Activated naive CD4-positive, alpha-beta T cell (primary cell): Measurements from ENCODE around the gene PILRA.
"Not testable (repeated sequence)": the region's sequence is repeated elsewhere in the genome, so short reads cannot be mapped to it uniquely, and the experiment has no call there.

Experiments
- DNase-seq, 4 experiments: peaks; one replicate each; lab custom pipeline; 2025; lab: John Stamatoyannopoulos, UW

PILRA gene

DNA sequence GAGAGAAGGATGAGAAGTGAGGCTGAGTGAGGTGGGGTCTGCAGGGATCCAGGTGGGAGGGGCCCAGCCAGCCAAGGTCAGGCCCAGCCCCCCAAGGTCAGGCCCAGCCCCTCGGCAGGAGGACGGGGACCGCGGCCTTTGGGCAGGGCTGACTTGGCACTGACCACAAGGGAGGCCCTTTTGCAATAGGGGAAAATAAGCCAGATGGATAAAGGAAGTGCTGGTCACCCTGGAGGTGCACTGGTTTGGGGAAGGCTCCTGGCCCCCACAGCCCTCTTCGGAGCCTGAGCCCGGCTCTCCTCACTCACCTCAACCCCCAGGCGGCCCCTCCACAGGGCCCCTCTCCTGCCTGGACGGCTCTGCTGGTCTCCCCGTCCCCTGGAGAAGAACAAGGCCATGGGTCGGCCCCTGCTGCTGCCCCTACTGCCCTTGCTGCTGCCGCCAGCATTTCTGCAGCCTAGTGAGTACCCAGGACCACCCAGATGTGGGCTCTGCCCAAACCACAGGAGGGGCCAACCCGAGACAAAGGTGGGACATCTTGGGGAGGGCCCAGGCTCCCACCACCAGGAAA is at the start of gene PILRA:
TSS of gene PILRA (plus strand) at position 227 of the 571 bp plus-strand sequence. CDS start at position 397, 170 bp downstream.
- DNase-seq, result no peak

DNA sequence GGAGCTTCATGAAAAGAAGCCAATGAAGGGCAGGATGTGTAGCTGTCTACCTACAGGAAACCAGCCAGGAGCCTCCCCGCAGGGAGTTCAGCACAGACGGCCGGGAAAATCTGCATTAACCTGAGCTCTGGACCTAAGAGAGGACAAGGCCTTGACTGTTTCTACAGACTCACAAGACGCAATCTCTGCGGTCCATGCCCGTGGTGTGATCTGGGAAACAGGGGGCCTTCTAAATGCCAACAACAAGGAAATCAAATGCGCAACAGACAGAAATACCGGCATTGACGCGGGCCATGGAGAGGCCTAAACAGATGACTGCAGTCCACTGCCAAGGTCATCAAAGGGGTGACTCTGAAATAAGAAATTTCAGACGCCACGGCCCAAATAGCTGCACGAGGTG is 49.1 kb upstream of the PILRA start:
- not testable (repeated sequence) for DNase-seq

DNA sequence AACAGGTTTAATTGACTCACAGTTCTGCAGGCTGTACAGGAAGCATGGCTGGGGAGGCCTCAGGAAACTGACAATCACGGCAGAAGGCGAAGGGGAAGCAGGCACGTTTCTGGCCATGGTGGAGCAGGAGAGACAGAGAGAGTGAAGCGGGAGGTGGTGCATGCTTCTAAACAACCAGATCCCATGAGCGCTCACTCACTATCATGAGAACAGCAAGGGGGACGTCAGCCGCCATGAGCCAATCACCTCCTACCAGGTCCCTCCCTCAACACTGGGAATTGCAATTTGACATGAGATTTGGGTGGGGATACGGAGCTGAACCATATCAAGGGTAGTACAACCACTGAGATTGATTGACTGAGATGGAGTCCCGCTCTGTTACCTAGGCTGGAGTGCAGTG is 47.6 kb upstream of the PILRA start:
- not testable (repeated sequence) for DNase-seq

DNA sequence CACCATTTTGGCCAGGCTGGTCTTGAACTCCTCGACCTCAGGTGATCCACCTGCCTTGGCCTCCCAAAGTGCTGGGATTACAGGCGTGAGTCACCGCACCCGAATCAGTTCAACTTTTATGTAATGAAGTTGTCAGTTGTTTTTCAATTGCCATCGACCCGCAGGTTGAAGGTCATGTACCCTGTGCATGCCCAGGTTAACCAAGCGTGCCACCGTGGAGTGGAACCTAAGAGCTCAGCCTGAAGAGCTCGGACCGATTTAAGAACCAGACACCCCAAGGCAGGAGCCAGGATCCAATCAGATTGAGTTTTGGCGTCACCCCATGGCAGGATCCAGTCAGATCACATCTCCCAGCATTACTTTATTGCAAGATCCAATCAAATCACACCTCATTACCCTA is 46.4 kb upstream of the PILRA start:
- not testable (repeated sequence) for DNase-seq

DNA sequence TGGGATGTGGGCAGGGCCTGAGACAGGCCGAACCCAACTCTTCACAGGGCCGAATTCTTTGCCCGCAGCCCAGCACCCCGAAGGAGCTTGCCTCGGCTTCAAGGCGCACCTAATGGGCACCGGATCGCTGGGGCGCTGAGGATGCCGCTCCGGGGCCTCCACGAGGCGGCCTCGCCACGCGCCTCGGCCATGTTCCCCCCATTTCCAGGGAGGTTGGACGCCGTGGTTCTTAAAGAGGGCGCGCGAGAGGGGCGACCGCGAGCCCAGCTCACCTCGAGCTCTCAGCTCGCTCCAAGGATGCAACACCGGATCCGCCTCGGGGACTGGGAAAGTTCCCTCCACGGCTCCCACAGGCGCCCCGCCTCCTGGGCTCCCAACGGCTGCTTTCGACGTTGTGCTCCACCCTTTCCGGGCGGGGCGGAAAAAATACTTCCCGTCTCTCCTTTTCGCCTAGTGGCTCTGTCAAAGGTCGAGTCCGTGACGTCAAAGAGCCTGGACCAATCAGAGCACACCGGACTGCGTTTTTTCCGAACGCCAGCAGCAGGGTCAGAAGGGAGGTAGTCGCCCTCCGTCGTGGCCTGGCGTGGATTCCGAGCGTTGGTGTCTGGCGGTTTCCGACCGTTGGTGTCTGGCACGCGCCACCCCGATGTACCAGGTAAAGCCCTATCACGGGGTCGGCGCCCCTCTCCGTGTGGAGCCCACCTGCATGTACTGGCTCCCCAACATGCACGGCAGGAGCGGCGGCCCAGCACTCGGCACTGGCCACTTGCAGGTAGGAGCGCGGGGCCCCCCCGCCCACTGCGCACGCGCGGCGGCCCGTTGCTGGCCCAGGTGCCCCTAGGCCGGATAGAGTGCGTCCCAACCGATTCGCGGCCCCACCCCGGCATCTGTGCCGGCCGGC is 37.5 kb upstream of the PILRA start:
- peak; percentile 55 to 73 (median 70) for DNase-seq

DNA sequence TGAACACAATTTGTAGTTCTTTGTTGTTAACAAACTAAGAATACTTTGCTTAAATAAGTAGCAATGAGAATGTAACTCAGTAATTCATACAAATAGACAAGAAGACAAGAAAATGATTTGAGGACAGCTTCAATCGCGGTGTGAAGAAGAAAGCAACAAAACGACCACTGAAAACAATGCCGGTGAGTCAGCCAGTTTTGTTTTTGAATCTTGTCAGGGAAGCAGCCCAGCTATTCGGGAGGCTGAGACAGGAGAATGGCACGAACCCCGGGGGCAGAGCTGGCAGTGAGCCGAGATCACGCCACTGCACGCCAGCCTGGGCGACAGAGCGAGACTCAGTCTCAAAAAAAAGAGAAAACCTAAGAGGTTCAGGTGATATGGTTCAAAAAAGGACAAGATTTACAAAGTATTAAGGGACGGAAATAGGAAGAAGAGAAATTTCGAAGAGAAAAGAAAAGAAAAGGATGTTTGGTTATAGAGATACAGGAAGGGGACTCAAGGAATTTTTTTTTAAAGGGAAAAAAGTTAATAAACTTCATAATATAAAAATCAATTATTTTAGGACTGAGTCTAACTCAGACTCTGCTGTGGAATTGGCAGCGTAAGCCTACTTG is 35.1 kb upstream of the PILRA start:
- DNase-seq, result not testable (repeated sequence)

DNA sequence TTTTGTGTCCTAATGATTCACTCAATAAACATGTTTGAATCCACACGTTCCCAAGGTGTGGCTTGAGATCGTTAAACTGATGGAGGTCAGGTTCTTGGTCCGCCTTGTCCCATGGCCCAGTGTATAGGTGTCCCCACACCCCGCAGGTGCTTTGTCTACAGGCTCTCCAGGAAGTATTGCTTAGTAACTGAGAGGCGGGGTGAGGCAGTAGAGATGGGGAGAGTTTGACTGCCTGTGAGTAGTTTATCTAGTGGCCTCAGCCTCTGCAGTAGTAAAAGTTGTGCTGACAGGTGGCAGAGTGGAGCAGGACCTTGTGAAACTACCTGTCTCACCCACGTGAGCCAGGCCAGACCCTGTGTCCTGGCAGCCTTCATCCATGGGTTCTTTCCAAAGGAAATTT is 32.0 kb upstream of the PILRA start:
- DNase-seq, result not testable (repeated sequence)

DNA sequence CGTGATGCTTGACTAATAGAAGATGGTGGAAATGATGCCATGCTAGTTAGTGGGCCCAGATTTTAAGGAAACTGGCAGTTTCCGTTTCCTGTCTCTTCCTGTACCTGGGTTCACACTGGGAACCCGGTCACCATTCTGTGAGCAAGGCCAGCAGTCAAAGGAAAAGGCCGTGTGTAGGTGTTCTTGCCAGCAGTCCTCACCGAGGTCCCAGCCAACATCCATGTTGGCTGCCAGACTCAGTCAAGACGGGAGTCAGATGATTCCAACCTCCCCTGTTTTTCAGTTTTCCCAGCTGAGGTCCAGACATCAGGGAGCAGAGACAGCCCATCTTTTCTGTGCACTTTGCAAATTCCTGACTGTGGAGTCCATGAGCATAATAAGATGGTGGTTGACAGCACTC is 30.5 kb upstream of the PILRA start:
- no peak for DNase-seq

DNA sequence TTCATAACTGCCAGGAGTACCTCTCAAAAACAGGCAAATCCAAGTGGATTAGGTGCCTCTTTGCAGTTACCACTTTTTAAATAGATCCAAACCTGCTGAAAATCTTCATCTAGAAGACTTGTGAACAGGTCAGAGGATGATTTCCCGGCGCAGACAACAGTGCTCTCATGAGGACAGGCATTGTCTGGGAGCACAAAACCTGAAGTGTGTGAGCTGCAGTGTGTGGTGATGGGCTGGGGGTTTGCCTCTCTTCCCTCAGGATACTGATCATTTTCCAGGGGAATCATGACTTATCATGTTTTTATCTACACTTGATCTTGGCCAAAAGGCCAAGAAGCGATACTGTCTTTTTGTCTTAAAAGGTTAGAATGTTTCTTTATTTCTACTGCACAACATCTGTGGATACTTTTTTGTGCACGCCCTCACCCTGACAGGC is 29.1 kb upstream of the PILRA start:
- not testable (repeated sequence) for DNase-seq

DNA sequence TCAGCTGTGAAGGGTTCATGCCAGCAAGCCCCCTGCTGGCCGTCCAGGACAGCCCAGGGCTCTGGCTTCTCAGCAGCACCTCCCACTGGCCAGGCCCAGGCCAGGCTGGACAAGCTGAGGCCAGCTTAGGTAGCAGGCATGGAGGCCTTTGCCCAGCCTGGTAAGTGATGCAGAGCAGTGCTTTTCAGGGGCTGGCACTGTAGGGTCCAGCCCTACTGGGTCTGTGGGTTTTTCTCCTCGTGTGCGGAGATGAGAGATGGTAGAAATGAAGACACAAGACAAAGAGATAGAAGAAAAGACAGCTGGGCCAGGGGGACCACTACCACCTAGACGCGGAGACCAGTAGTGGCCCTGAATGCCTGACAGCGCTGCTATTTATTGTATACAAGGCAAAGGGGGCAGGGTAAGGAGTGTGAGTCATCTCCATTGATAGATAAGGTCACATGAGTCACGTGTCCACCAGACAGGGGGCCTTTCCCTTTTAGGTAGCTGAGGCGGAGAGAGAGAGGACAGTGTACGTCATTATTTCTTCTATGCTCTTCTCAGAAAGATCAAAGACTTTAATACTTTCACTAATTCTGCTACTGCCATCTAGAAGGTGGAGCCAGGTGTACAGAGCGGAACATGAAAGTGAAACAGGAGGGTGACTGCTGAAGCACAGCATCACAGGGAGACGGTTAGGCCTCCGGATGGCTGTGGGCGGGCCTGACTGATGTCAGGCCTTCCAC is 28.6 kb upstream of the PILRA start:
- DNase-seq, result peak; percentile 29 to 54 (median 37)

DNA sequence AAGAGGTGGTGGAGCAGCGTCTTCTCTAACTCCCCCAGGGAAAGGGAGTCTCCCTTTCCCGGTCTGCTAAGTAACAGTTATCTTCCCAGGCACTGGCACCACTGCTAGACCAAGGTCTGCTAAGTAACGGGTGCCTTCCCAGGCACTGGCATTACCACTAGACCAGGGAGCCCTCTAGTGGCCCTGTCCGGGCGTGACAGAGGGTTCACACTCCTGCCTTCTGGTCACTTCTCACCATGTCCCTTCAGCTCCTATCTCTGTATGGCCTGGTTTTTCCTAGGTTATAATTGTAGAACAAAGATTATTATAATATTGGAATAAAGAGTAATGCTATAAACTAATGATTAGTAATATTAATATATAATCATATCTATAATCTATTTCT is 28.0 kb upstream of the PILRA start:
- peak in 3 of 4 experiments; percentile 16 to 64 (median 21) for DNase-seq

DNA sequence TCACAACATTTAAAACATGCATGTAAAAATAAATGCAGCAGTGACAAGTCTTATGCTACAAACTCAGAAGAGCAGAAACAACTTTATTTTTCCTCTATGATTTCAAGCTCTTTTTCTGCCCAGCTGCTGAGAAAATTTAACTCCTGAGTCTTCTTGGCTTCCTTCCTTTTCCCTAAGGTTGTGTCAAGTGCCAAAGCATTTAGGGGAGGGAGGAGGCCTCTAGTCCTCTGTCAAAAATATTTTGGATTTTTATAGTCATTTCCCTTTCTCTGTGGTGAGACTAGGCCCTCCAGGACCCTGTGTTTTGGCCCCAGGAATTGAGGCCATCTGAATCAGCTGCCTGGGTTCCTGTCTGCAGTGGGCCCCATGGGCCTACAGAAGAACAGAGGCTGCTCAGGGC is 26.4 kb upstream of the PILRA start:
- no peak for DNase-seq

DNA sequence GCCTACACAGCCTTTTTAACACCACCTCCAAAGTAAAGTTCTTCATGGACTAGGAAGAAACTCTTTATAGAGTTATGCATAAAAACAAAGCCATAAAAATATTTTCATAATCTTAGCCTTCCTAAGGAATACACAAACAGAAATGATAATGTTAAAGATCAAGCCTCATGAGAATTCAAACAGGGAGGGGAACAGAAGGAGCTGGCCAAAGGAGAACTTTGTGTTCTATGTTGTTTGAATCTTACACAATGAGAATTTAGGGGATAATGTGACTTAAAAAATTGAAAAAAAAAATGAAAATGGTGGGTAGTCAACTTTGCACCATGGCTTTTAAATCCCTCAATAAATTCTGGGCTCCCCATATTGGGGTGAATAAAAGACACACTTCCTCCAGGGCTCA is 24.5 kb upstream of the PILRA start:
- DNase-seq, result no peak

DNA sequence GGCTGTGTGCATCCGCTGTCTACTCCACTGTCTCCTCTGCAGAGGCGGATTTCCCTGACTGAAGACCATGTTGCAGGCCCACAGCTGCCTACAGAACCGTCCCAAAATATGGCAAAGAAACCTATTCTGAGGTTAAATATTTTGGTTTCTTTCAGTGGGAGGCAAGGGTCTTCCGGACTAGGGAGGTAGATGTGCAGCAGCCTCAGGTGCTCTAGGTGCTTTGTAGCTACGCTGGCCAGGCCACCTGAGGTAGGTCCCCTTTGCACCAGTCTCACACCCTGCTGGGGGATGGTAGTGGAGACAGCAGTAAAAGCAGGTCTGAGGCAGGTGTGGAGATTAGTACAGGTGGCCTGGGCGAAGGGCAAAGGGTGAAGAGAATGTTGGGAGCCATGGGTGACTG is 23.5 kb upstream of the PILRA start:
- DNase-seq, result no peak

DNA sequence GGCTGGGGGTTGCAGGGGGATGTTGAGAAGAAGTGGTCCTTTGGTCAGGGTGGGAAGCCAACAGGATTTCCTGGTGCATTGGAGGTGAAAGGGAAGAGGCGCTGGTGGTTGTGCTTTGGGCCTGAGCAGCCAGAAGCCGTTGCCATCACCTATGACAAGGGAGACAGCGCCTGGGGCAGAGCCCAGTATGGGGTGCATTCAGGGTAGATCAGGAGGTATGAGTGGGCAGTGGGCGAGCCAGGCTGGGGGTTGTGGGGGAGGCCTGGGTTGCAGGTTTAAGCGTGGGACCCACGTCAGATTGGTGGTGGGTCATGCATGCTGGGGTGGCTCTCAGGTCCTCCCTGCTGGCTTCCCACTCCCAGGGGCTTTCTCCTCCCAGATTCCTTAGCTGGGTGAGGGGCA is 21.6 kb upstream of the PILRA start:
- no peak for DNase-seq

DNA sequence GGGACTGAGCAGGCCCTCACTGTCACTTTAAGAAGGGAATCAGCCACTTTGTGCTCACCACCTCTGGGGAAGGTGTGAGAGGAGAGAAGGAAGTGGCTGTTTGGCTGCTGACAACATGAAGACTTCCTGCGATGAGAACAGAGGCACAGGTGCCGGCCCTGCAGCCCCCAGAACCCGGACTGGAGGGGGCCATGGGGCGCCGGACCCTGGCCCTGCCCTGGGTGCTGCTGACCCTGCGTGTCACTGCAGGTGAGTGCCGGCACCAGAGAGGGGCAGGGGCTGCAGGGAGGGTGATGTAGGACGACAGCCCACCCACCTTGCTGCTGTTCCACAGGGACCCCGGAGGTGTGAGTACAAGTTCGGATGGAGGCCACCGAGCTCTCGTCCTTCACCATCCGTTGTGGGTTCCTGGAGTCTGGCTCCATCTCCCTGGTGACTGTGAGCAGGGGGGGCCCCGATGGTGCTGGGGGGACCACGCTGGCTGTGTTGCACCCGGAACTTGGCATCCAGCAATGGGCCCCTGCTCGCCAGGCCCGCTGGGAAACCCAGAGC is 21.0 kb upstream of the PILRA start:
- not testable (repeated sequence) for DNase-seq

DNA sequence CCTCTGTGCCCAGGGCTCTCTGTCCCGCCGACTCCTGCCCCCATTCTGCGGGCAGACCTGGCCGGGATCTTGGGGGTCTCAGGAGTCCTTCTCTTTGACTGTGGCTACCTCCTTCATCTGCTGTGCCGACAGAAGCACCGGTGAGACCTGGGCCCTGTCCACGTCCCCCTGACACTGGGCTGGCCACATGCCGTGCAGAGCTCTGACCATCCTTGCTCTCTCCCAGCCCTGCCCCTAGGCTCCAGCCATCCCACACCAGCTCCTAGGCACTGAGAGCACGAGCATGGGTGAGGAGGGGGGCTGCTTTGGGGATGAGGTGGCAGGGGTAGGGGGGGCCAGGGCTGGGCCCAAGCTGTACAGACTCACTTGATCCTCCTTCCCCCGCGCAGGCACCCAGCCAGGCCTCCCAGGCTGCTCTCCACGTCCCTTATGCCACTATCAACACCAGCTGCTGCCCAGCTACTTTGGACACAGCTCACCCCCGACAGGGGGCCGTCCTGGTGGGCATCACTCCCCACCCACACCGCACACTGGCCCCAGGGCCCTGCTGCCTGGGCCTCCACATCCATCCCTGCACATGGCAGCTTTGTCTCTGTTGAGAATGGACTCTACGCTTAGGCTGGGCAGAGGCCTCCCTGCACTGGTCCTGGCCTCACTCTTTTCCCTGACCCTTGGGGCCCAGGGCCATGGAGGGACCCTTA is 20.2 kb upstream of the PILRA start:
- DNase-seq, result no peak

DNA sequence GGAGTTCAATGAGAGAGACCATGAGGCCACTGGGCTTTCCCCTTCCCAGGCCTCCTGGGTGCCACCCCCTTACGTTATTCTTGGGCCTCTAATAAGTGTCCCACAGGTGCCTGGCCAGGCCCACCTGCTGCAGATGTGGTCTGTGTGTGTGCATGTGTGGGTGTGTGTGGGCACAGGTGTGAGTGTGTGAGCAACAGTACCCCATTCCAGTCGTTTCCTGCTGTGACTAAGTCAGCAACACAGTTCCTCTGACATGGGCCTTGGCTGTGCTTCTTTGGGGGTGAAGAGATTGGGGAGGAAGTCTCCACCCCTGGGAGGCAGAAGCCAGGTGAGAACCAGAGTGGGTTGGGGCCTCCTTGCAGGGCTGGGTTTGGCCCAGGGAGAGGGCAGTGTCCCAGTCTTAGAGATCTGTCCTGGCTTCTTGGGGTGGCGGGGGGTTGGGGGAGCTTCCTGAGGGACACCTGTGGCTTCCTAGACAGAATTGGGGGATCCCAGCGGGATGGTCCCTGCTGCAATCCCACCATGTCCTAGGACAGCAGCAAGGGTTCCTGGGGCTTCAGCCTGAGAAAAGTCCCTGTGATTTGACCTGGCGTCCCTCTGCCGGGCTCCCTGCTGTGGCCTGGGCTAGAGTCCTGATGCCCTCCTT is 19.5 kb upstream of the PILRA start:
- no peak for DNase-seq

DNA sequence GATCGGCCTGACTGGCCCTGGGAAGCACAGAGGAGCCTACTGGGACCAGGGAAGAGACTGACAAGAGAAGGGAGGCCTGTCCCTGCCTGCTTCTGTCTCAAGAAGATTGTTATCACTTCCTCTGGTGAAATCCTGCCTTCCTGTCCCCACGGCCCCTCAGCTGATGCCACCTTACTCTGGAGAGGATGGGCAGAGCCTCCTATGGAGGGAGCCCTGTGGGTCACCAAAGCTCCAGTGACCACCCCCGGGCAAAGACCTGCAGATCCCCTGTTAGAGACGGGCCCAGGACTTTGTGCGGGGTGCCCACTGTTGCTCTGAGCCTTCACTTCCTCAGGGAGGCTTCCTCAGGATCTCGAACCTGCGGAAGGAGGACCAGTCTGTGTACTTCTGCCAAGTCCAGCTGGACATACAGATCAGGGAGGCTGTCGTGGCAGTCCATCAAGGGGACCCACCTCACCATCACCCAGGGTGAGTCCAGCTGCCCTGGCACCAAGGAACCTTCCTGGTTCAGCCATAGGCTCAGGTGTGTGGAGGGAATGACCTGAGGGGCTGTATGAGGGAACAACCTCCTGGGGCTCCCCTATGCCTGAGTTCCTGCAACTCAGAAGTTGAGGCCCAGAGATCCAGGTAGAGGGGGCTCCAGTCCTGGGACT is 16.7 kb upstream of the PILRA start:
- no peak for DNase-seq

DNA sequence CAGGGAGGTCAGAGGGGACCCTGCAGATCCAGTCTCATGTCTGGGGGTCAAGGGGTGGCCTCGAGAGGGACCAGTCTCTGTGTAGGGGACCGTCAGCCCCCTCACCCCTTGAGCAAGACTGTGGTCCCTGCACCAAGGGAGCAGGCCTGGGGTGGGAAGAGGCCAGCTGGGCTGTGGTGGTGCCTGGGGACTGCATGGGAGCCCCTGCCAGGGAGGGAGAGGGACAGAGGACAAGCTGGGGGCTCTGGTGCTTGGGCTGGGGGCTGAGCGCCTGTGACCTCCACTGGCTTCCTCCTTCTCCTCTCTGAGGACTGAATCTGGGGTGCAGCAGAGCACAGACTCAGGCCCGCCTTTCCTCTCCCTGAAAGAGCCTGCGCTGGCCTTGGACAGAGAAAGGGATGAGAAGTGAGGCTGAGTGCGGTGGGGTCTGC is 16.1 kb upstream of the PILRA start:
- DNase-seq, result no peak
